HG03571 (cell line): ENCODE measurements around the gene ZXDA.
A peak's percentile ranks its signal among the peaks of the same experiment; 100 is the strongest.
"Not testable (repeated sequence)": the region's sequence is repeated elsewhere in the genome, so short reads cannot be mapped to it uniquely, and the experiment has no call there.

Experiments used
- ATAC-seq: cut with Tn5 transposase; IDR thresholded peaks from one replicate; pipeline ENCODE4 v1.9.1; 2021; ENCODE audit not compliant: unreplicated experiment

ZXDA gene

GRCh38 chrX:57910287-57910912, at the start of gene ZXDA:
Gene ZXDA, minus strand, starts transcription at chrX:57910458. Its CDS starts 38 bp downstream, at chrX:57910420.
- ATAC-seq, result peak; percentile 47

DNA sequence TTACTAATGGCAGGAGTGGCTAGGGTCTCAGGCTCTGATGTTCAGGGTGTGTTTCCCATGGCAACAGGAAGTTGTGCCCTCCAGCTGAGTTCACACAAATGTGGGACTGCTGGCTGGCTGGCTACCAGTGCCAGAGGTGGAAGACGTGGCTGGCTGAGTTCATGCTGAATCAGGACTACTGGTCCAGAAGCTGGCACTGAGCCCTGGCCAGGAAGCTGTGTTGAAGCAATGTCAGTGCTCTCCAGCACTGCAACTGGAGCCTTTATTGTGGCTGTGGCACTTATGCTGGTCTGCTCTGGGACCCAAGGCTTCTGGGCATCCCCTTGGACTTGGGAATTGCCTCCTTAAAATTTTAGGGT, 42.0 kb upstream of the ZXDA start:
- no peak for ATAC-seq

- no peak for ATAC-seq
These were observed 41.5 kb upstream of the ZXDA start for GRCh38 chrX:57951666-57952319.

DNA sequence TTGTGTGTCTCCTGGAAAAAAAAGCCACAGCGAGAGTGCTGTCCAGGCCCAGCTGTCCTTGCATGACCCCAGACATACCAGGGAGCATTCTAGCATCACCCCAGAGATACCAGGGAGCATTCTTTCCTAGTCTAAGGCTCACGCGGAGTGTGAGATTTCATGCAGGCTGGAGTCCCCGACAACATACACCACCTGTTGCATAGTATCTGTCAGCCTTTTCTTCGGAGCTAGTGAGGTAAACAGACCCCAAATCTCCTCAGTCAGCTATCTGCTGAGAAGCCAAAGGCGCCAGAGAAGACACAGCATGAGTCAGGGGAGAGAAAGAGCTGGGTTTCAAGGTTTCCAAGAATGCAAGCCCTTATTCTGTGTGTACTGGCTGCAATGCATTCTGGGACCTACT, 23.1 kb upstream of the ZXDA start:
- ATAC-seq, result no peak

DNA sequence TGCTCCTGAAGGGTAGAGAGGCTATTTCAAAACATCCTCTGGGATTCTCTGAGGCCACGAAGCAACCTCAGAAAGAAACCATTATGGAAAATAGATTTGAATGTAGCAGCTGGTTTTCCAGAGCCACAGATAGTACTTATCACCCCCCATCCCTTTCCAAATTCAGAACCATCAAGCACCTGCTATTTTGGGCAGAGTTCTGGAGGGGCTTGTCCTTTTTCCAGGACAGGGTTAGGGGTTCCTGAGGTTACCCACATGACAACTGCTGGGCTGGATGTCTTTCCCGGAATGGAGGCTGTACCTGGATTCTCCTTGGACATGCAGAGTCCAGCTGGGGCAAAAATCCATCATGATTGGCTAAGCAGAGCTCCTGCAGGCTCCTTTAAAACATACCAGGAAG, 22.0 kb upstream of the ZXDA start:
- no peak for ATAC-seq

DNA sequence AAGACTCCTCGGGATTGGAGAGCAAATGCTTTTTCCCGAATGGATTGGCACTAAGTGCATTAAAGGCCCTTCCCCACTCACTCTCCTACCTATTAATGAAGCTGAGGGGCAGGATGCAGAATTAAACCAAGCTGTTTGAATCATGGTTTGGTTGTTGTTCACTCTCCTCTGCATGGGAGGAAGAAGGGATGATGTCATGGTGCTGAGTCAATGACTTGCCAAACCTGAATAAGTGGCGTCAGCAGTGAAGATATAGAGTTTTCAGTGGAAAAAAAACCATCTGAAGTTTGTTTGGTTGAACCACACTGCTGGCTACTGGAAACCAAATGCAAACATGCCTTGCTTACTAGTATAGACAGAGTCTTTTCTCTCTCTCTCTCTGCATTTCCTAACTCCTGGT, 19.8 kb upstream of the ZXDA start:
- no peak for ATAC-seq

DNA sequence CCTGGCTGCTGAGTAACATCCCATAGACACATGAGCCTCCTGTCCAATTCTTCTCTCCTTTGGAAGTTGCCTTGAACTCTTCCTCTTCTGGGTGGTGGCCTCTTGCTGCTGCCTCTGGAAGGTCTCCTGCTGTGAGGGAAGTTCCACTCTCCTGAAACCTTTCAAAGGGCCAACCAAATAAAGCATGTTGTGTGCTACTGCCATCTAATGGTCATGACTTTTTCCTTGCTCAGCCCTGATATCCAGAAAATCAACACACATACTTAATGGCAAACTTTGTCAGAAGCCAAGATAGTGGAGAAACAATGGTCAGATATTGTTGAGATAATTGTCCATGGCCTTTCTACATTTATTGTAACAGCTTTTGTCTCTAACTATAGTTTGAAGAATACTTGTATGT, 19.1 kb upstream of the ZXDA start:
- ATAC-seq, result no peak

GRCh38 chrX:57925806-57926205, 15.5 kb upstream of the ZXDA start:
- no peak for ATAC-seq

DNA sequence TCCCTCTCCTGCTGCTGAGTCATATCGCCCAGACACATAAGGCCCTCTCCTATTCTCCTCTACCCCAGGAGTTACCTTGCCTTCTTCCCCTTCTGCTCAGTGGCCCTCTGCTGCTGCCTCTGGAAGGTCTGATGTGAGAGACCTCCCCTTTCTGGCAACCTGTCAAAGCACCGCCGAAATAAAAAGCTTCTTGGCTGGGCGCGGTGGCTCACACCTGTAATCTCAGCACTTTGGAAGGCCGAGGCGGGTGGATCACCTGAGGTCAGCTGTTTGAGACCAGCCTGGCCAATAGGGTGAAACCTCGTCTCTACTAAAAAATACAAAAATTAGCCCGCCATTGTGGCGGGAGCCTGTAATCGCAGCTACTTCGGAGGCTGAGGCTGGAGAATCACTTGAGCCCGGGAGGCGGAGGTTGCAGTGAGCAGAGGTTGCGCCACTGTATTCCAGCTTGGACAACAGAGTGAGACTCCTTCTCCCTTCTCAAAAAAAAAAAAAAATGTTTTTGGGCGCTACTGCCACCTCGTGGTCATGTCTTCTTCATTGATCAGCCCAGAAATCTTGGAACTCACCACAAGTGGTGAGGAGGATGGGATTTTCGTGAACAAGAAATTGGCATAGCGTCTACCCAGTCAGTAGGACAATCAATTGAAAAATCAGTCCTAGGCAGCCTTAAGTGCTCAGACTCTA, 8.6 kb upstream of the ZXDA start:
- ATAC-seq, result no peak

GRCh38 chrX:57915680-57916079, 5.4 kb upstream of the ZXDA start:
- no peak for ATAC-seq

DNA sequence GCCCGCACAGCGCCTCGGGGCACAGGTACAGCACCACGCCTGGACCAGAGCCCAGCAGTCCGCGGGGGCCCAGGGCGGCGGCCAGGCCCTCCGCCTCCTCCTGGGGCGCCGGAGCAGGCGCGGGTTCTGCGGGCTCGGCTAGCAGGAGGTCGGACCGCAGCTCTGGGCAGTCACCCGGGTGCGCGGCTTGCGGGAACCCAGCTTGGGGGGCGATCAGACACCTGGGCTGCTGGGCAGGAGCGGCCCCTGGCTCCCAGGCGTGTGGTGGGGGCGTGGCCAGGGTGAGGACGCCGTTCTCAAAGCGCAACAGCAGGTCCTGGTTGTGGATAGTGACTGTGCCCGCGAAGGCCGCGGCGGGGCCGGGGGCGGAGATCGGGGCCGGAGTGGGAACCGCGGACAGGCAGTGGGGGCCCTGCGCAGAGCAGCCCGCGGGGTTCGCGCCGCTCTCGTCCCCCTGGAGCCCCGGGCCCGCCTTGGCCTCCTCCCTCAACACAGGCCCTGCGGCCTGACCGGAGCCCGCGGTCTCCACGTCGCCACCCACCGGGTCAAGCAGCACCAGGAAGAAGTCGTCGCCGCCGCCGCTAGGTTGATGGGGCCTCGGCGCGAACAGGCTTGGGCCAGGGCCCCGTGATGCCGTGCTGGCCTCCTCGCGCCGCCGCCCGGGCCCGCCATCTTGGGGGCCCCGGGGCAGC, 517 bp downstream of the ZXDA start:
- peak; percentile 80 for ATAC-seq

DNA sequence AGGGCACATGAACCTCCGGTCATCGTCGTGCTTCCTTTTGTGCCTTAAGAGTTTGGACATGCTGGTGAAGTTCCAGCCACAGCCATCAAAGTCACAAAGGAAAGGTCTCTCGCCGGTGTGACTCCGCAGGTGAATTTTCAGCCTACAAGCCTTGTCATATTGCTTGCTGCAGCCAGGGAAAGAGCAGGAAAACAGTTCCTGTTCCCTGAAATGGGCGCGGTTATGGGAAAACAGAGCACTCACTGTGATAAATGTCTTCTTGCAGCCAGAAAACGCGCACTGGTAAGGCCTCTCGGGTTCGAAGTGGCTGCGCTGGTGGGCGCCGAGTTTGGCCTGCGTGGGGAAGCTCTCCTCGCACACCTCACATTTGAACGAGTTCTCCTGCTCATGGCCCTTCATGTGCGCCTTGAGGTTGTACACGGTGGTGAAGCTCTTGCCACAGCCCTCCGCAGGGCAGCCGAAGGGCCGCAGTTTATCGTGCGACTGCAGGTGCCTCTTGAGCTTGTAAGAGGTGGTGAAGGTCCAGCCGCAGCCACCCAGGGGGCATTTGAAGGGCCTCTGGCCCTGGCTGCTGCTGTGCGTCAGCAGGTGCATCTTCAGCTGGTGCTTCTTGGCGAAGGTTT, 1.2 kb downstream of the ZXDA start:
- ATAC-seq, result not testable (repeated sequence)

GRCh38 chrX:57906790-57907189, 3.5 kb downstream of the ZXDA start:
- ATAC-seq, result no peak

GRCh38 chrX:57905141-57905540, 5.1 kb downstream of the ZXDA start:
- no peak for ATAC-seq

DNA sequence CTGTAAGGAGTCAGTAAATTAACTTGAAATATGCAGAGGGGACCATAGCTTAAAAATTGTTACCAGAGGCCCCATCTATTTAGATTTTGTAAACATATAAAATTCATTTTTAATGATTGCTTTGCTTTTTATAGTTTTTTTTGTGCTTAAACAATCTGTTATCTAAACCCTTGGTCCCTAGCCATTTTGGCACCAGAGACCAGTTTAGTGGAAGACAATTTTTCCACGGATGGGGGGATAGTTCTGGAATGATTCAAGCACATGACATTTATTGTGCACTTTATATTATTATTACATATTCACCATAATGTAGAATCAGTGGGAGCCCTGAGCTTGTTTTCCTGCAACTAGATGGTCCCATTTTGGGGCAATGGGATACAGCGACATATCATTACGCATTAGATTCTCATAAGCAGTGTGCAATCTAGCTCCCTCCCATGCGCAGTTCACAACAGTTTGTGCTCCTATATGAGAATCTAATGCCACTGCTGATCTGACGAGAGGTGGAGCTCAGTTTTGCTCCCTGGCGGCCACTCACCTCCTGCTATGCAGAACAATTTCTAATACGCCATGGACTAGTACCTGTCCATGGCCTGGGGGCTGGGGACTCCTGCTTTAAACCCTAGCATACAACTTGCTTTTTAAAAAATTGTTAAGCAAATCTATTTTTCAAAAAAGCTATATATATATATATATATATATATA, 5.9 kb downstream of the ZXDA start:
- no peak for ATAC-seq

DNA sequence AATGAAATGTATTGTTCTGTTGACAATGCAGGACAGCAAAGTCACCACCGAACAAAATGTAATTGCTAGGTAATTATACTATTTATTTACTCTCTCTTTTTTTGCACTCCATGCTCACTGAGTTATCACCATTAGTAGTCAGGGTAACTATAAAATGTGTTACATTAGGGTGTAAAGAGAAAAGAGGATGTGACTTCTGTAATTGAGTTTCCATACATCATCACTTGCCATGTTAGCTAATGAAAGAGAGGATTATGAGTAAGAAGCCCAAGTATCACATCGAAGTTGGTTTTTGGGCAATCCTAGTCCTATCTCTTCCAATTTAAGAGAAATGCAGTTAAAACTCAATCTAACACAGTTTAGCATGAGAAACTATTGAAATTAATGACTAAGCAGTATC, 7.6 kb downstream of the ZXDA start:
- no peak for ATAC-seq

DNA sequence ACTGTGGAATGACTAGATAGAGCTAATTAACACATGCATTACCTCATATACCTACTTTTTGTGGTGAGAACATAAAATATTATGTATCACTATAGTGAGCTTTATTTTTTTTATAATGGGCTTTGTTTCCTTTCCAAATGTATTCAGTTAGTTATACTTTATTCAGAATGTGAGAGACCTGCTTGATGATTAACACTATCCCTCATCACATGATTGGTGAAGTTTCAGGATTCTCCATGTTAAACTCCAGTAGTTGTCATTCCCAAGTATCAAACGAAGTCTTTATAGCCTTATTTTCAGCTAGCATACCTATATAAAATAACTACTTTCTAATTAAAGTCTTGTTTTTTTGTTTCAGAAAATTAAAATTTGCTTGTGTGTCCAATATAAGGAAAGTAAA, 8.8 kb downstream of the ZXDA start:
- ATAC-seq, result no peak

DNA sequence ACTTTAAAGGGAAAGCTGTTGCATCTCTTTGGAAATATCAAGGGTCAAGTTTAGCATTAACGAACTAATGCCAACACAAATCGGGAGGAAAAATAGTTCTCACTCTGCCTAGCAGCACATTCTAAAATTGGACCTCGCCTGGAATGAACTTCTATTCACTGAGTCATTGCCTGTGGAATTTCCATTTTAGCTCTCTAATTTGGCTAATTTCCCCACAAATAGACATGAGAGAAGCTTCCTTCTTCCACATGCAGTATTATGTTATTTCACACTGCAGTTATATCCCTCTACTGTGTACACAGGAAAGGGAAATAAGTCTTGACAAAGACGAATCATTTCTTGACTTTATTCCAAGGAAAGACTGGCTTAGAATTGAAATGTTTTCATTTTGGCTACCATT, 9.3 kb downstream of the ZXDA start:
- ATAC-seq, result no peak

GRCh38 chrX:57899906-57900305, 10.4 kb downstream of the ZXDA start:
- ATAC-seq, result no peak

- no peak for ATAC-seq
These were observed 11.2 kb downstream of the ZXDA start for GRCh38 chrX:57899064-57899463.

DNA sequence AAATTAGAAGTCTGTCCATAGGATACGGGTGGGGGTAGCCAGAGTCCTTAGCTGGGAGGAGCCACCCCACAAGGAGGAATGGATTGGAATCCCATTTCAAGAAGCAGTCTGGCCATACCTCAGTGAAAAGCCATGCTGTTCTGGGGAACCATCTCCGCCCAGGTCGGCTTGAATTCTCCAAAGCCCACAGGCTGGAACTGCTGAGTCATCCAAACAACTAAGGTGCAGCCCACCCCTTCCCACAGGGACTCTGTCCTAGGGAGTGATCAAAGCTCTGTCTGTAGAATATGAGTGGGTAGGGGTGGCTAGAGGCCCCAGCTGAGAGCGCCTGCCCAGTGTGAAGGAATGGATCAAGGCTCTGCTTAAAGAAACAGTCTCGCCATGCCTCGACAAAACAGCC, 38.8 kb downstream of the ZXDA start:
- ATAC-seq, result no peak
